Effector memory CD8-positive, alpha-beta T cell (primary cell): Measurements from ENCODE around the gene SORD.
"Not testable (repeated sequence)": the region's sequence is repeated elsewhere in the genome, so short reads cannot be mapped to it uniquely, and the experiment has no call there.

Experiments
- ATAC-seq: fragments of 150-1000 bp; cut with Tn5 transposase; replicated peaks from 2 replicates; pipeline ENCODE4 v1.10.0; 2021; ENCODE audit warnings: mild to moderate bottlenecking, moderate library complexity
- DNase-seq, 3 experiments: peaks; one replicate each; pipeline ENCODE4 v3.0.0; 2021
- H3K27ac Mint-ChIP-seq, 2 donors: one replicate each; pipeline ENCODE4 v1.8.0; 2022; ENCODE audit warnings: mild to moderate bottlenecking in 2 of 2, mixed read lengths in 2 of 2, moderate library complexity in 2 of 2
- H3K27me3 Mint-ChIP-seq, 2 donors: one replicate each; pipeline ENCODE4 v1.8.0; 2022; ENCODE audit warnings: mixed read lengths in 2 of 2
- H3K36me3 Mint-ChIP-seq: one replicate; pipeline ENCODE4 v1.8.0; 2022; ENCODE audit warnings: mild to moderate bottlenecking, moderate library complexity, mixed read lengths; ENCODE audit not compliant: insufficient read depth
- H3K4me1 Mint-ChIP-seq, 2 donors: one replicate each; pipeline ENCODE4 v1.8.0; 2022; ENCODE audit warnings: low read depth in 2 of 2, mixed read lengths in 2 of 2
- H3K4me3 Mint-ChIP-seq, 2 donors: one replicate each; pipeline ENCODE4 v1.8.0; 2022; ENCODE audit warnings: mild to moderate bottlenecking in 2 of 2, mixed read lengths in 2 of 2, moderate library complexity in 2 of 2
- H3K9me3 Mint-ChIP-seq, 2 donors: one replicate each; pipeline ENCODE4 v1.8.0; 2022; ENCODE audit warnings: mixed read lengths in 2 of 2

Gene SORD

DNA sequence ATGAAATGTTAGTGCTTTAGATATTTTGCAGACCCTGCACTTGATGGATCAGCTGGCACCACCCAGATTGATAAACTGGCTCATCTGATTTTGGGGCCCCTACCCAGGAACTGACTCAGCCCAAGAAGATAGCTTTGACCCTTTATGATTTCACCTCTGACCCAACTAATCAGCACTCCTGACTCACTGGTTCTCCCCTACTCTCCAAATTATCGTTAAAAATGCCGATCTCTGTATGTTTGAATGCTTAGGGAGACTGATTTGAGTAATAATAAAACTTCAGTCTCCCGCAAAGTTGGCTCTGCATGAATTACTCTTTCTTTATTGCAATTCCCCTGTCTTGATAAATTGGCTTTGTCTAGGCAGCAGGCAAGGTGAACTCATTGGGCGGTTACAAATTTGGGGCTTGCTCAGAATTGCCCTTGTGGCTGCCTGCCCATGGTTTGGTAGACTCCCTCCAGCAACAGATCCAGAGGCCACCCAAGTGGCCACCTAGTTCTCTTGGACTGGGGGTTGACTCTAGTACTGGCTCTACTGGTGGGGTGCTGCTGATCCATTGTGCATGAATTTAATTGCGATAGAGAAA lies 18.3 kb upstream of the SORD start:
- H3K27ac Mint-ChIP-seq, H3K27me3 Mint-ChIP-seq, DNase-seq, ATAC-seq, H3K4me1 Mint-ChIP-seq, H3K4me3 Mint-ChIP-seq, H3K36me3 Mint-ChIP-seq, H3K9me3 Mint-ChIP-seq: not testable (repeated sequence)

DNA sequence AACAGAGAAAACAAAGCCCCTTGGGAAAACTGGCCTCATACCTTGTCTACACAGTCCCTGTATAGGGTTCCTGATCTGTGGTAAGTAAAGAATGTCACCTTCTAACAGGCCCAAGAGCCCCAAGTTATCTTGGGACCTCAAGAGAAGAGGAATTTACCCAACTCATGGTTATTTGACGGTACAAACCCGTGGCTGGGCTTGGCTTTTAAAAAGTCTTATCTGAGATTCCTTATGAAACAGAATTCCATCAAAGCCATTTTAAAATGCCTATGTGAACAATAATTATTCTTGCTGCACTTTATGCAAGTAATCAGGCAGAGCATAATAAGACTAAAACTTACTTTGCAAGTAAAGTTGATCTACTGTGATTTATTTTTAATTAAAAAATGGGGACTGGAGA lies 13.9 kb upstream of the SORD start:
- Mint-ChIP-seq H3K4me3 (no peak overlapping the region), H3K36me3 (peaks cover 3% of the 10 kb centered on the region), H3K9me3 (no peaks in the 10 kb centered on the region), H3K4me1 (no peaks in the 10 kb centered on the region), H3K27me3 (peaks cover 11 to 33% of the 10 kb centered on the region in 2 donors), H3K27ac (no peak overlapping the region)
- no peak for ATAC-seq
- DNase-seq = no peak

GRCh38 chr15:45015114-45015513 lies 7.9 kb upstream of the SORD start:
- H3K4me3 Mint-ChIP-seq, DNase-seq, H3K4me1 Mint-ChIP-seq, ATAC-seq, H3K36me3 Mint-ChIP-seq, H3K9me3 Mint-ChIP-seq, H3K27ac Mint-ChIP-seq: not testable (repeated sequence)
- peaks cover 50 to 65% of the 10 kb centered on the region in 2 donors for H3K27me3 Mint-ChIP-seq

DNA sequence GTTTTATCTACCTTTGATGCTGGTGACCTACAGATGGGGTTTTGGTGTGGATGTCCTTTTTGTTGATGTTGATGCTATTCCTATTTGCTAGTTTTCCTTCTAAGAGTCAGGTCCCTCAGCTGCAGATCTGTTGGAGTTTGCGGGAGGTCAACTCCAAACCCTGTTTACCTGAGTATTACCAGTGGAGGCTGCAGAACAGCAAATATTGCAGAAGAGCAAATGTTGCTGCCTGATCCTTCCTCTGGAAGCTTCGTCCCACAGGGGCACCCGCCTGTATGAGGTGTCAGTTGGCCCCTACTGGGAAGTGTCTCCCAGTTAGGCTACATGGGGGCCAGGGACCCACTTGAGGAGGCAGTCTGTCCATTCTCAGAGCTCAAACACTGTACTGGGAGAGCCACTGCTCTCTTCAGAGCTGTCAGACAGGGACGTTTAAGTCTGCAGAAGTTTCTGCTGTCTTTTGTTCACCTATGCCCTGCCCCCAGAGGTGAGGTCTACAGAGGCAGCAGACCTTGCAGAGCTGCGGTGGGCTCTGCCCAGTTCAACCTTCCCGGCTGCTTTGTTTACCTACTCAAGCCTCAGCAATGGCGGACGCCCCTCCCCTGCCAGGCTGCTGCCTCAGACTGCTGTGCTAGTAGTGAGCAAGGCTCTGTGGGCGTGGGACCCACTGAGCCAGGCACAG lies 2.6 kb upstream of the SORD start:
- H3K27ac Mint-ChIP-seq, H3K36me3 Mint-ChIP-seq, H3K9me3 Mint-ChIP-seq, H3K4me3 Mint-ChIP-seq, DNase-seq, ATAC-seq: not testable (repeated sequence)
- H3K27me3 Mint-ChIP-seq = peaks cover 47 to 49% of the 10 kb centered on the region in 2 donors
- H3K4me1 Mint-ChIP-seq = peaks cover 10 to 13% of the 10 kb centered on the region in 2 donors

DNA sequence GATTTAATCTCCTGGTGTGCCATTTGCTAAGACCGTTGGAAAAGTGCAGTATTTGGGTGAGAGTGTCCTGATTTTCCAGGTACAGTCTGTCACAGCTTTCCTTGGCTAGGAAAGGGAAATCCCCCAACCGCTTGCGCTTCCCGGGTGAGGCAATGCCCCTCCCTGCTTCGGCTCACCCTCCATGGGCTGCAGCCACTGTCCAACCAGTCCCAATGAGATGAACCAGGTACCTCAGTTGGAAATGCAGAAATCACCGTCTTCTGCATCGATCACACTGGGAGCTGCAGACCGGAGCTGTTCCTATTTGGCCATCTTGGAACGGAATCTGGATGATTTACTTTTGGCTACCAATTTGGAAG lies 2.1 kb upstream of the SORD start:
- H3K4me3 Mint-ChIP-seq, H3K36me3 Mint-ChIP-seq, DNase-seq, H3K9me3 Mint-ChIP-seq, ATAC-seq, H3K27ac Mint-ChIP-seq: not testable (repeated sequence)
- peaks cover 44 to 47% of the 10 kb centered on the region in 2 donors for H3K27me3 Mint-ChIP-seq
- peaks cover 10 to 15% of the 10 kb centered on the region in 2 donors for H3K4me1 Mint-ChIP-seq

- Mint-ChIP-seq H3K4me3 (peak overlapping the region in 1 of 2 donors; percentile 92), H3K27me3 (peaks cover 42 to 43% of the 10 kb centered on the region in 2 donors), H3K9me3 (no peaks in the 10 kb centered on the region), H3K36me3 (peaks cover 8% of the 10 kb centered on the region), H3K27ac (no peak overlapping the region), H3K4me1 (peaks cover 10 to 15% of the 10 kb centered on the region in 2 donors)
- DNase-seq (no peak), ATAC-seq (no peak)
These were observed 1.6 kb upstream of the SORD start for GRCh38 chr15:45021348-45021747.

GRCh38 chr15:45023659-45024225 lies 747 bp downstream of the SORD start:
- ATAC-seq = no peak
- DNase-seq = no peak
- Mint-ChIP-seq H3K36me3 (peaks cover 8% of the 10 kb centered on the region), H3K27me3 (peaks cover 19 to 20% of the 10 kb centered on the region in 2 donors), H3K4me3 (peak overlapping the region; percentile 89 to 92), H3K27ac (peak overlapping the region; percentile 74 to 91), H3K9me3 (no peaks in the 10 kb centered on the region), H3K4me1 (peaks cover 10 to 15% of the 10 kb centered on the region in 2 donors)

GRCh38 chr15:45024649-45025048 lies 1.7 kb downstream of the SORD start:
- H3K27ac Mint-ChIP-seq, H3K36me3 Mint-ChIP-seq, H3K9me3 Mint-ChIP-seq, ATAC-seq, DNase-seq, H3K4me3 Mint-ChIP-seq: not testable (repeated sequence)
- peaks cover 10 to 15% of the 10 kb centered on the region in 2 donors for H3K4me1 Mint-ChIP-seq
- peaks cover 10 to 11% of the 10 kb centered on the region in 2 donors for H3K27me3 Mint-ChIP-seq

- not testable (repeated sequence) for H3K27ac Mint-ChIP-seq, H3K36me3 Mint-ChIP-seq, H3K27me3 Mint-ChIP-seq, DNase-seq, ATAC-seq, H3K9me3 Mint-ChIP-seq, H3K4me3 Mint-ChIP-seq
- peaks cover 10 to 15% of the 10 kb centered on the region in 2 donors for H3K4me1 Mint-ChIP-seq
These were observed 2.6 kb downstream of the SORD start for GRCh38 chr15:45025627-45026026.

- Mint-ChIP-seq H3K9me3 (no peaks in the 10 kb centered on the region), H3K4me3 (no peak overlapping the region), H3K27me3 (no peaks in the 10 kb centered on the region), H3K27ac (no peak overlapping the region), H3K4me1 (peaks cover 10 to 15% of the 10 kb centered on the region in 2 donors), H3K36me3 (peaks cover 8% of the 10 kb centered on the region)
- ATAC-seq (no peak), DNase-seq (no peak)
These were observed 3.7 kb downstream of the SORD start for GRCh38 chr15:45026651-45027190.

DNA sequence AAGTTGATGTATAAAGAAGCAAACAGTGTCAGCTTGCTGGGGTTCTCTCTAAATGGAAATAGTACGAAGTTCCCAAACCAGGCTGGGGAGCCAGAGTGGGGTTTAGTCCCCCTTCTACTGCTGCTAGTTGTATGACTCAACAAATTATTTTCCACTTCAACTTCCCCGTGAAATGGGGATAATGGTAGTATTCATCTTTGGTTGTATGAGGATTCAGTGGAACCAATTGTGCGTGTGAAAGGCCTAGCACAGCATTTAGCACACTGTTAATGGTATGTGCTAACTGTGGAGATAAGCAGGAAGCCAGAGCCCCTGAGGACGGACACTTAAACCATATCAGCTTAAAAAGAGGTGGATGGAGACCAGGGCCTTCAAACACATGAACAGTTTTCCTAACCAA lies 4.2 kb downstream of the SORD start:
- Mint-ChIP-seq H3K9me3 (no peaks in the 10 kb centered on the region), H3K27me3 (no peaks in the 10 kb centered on the region), H3K27ac (no peak overlapping the region), H3K4me3 (no peak overlapping the region), H3K4me1 (peaks cover 10 to 15% of the 10 kb centered on the region in 2 donors), H3K36me3 (peaks cover 8% of the 10 kb centered on the region)
- DNase-seq (no peak), ATAC-seq (no peak)

GRCh38 chr15:45030743-45031142 lies 7.7 kb downstream of the SORD start:
- Mint-ChIP-seq H3K4me3 (no peak overlapping the region), H3K36me3 (peaks cover under 1% of the 10 kb centered on the region), H3K27me3 (no peaks in the 10 kb centered on the region), H3K9me3 (no peaks in the 10 kb centered on the region), H3K27ac (no peak overlapping the region), H3K4me1 (peaks cover 0 to 3% of the 10 kb centered on the region in 2 donors)
- no peak for ATAC-seq
- no peak for DNase-seq

GRCh38 chr15:45031522-45032028 lies 8.6 kb downstream of the SORD start:
- not testable (repeated sequence) for H3K4me1 Mint-ChIP-seq, H3K27ac Mint-ChIP-seq, H3K36me3 Mint-ChIP-seq, H3K4me3 Mint-ChIP-seq, H3K27me3 Mint-ChIP-seq, H3K9me3 Mint-ChIP-seq, DNase-seq, ATAC-seq

- H3K4me1 Mint-ChIP-seq = peaks cover 0 to 11% of the 10 kb centered on the region in 2 donors
- not testable (repeated sequence) for H3K9me3 Mint-ChIP-seq, H3K27me3 Mint-ChIP-seq, H3K27ac Mint-ChIP-seq, H3K4me3 Mint-ChIP-seq, DNase-seq, H3K36me3 Mint-ChIP-seq, ATAC-seq
These were observed 9.5 kb downstream of the SORD start for GRCh38 chr15:45032501-45032900.
